Mammary epithelial cell (primary cell): Measurements from ENCODE around the gene SIT1.

Experiments used
- EZH2 ChIP-seq: IDR thresholded peaks from 2 replicates; pipeline ENCODE4 v1.6.1; 2012; ENCODE audit warnings: low read length, inconsistent platforms, borderline replicate concordance
- TF ChIP-seq, protein P1 (sequence below), 2 donors: IDR thresholded peaks in 1 of 2; conservative IDR thresholded peaks in 1 of 2; 2 replicates each; pipeline ENCODE4 v1.5.1; 2011 to 2012; ENCODE audit warnings: inconsistent platforms in 2 of 2, low read length in 2 of 2, mild to moderate bottlenecking in 2 of 2, control low read depth in 1 of 2, low read depth in 1 of 2; ENCODE audit not compliant: insufficient read depth in 1 of 2; ENCODE audit errors: extremely low read depth in 1 of 2

DNA sequence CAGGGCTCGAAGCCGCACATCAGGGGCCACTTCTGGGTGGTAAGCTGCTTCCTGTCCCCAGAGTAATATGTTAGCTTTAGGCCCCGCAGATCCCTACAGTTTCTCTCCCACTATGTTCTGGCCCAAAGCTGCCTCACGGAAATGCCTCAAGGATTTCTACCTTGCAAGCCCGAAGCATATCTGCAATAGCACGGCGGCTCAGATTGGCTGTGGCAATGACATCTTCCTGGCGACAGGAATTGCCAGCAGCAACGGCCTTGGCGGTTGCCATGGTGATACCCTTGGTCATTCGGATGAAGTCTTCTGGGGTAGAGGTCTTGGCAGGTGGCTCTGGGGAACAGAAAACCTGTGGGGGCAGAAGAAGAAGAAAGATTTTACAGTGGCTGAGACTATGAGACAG lies 49.3 kb upstream of the SIT1 start:
- TF ChIP-seq, protein P1, sequence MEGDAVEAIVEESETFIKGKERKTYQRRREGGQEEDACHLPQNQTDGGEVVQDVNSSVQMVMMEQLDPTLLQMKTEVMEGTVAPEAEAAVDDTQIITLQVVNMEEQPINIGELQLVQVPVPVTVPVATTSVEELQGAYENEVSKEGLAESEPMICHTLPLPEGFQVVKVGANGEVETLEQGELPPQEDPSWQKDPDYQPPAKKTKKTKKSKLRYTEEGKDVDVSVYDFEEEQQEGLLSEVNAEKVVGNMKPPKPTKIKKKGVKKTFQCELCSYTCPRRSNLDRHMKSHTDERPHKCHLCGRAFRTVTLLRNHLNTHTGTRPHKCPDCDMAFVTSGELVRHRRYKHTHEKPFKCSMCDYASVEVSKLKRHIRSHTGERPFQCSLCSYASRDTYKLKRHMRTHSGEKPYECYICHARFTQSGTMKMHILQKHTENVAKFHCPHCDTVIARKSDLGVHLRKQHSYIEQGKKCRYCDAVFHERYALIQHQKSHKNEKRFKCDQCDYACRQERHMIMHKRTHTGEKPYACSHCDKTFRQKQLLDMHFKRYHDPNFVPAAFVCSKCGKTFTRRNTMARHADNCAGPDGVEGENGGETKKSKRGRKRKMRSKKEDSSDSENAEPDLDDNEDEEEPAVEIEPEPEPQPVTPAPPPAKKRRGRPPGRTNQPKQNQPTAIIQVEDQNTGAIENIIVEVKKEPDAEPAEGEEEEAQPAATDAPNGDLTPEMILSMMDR (conservative IDR thresholded peaks at IDR 0.05 in 1 of 2, IDR thresholded peaks at IDR 0.05 in 1 of 2; ENCODE audit: extremely low read depth in 1 of 2, insufficient read depth in 1 of 2, low read depth in 1 of 2, low read length in 2 of 2): no peak
- no peak for TF ChIP-seq EZH2
